GM18526 (cell line): Measurements from ENCODE around the gene VWC2.

Source experiments
- POLR2A ChIP-seq: IDR thresholded peaks from 3 replicates; pipeline ENCODE4 v1.6.1; 2011; ENCODE audit not compliant: insufficient read length; ENCODE audit errors: extremely low read depth

VWC2 gene

DNA sequence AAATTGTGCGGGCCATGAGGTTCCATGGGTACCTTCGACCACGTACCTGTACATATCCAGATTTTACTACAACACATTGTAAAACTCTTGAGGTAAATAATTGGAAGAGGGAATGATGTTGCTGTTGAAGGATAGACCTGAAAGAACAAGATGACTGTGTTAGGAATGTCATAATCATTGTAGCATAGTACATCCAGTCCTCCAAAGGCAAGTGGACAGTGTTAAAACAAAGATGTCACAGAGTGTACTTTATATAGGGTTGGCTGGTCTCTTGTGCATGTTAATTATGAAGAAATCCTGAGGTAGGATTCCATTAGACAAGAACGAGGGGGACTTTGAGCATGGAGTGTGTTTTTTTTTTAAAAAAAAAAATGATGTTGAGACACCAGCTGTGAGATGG lies 30.4 kb downstream of the VWC2 start:
- TF ChIP-seq POLR2A = no peak

DNA sequence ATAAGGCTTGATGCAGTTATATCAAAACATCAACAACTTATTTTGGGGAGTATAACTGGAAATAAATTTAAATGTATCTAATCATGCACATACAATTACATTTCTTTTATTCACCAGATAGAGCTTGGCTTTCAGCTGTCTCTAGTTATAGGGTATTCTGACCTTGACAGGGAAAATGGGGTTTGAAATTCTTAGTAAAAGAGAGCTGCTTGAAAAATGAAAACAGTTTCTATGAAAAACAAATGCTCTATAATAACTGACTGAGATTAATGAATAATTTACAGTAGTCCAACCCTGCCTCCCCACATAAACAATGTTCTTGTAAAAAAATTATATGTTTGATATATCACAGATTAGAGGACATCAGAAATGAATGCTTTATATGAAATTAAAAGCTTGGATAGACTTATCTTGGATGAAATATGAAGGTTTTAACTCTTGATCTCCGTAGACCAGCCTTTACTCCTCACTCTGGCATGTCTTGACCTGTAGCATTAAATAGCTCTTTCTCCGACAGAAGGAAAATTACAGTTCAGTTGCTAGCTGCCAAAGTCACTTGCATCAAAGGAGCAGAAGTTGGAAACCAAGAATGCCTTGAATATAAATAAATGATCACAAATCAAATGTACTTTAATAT lies 32.1 kb downstream of the VWC2 start:
- no peak for TF ChIP-seq POLR2A

DNA sequence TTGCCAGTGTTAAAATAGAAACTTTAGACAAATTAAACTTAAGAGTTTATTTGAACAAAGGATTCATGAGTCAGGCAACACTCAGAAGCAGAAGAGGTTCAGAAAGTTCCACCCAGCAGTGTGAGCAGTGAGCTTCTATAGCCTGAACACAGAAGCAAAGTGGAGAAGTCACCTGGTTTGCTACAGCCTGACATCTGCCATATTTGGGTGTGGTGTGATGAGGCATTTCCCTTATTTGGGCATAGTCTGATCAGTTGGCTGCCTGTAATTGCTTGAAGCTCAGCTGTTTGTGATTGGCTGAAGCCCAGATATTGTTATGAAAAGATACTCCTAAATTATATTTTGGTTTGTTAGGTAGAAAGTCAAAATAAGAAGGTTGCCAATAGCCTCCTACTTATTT lies 39.1 kb downstream of the VWC2 start:
- no peak for TF ChIP-seq POLR2A

DNA sequence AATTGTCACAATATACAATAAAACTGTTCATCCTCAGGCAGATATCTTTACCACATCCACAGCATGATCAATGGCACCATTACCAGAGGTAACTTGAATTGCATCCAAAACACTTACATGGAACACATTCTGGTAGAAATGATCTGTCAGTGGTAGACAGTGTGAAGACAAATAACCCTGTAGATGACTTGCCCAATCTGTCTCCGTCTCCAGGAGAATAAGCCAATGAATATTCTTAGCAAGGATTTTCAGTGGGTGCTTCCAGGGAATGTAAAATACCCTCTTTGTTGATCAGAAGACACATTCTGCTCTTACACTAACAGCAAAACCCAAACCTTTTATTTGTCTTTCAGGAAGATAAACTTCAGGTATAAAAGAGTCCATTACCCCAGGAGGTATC lies 43.8 kb downstream of the VWC2 start:
- no peak for TF ChIP-seq POLR2A

DNA sequence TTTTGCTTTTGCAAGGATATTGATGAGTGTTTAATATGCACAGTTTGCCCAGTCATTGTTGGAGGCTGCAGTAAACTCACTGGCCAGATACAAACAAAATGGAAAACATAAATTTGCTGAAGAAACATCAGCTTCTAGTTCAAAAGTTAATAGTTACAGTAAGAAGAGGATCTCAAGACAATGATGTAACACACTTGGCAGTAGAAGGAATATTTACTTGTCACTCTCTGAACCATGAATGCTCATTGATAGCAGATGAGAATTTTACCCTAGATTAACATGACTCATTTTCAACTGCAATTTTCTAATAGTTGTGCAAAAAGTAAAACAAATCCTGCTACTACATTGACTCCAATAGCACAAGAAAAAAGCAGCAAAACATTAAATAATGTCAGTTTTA lies 47.7 kb downstream of the VWC2 start:
- no peak for TF ChIP-seq POLR2A

DNA sequence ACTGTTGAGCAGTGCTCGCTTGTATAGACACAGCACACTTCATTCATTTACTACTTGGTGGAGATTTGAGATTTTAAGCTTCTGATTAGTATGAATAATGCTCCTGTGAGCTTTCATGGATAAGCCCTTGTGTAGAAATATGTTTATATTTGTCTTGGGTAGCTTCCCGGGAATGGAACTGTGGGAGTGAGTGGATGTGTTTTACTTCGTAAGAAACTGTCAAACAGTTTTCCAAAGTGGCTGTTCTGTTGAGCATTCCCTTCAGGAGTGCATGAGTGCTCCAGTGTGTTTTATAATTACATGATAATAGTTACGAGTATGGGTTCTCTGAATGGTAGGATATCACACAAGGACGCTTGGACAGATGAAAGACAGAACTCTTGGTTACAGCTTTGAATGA lies 49.4 kb downstream of the VWC2 start:
- TF ChIP-seq POLR2A = no peak

DNA sequence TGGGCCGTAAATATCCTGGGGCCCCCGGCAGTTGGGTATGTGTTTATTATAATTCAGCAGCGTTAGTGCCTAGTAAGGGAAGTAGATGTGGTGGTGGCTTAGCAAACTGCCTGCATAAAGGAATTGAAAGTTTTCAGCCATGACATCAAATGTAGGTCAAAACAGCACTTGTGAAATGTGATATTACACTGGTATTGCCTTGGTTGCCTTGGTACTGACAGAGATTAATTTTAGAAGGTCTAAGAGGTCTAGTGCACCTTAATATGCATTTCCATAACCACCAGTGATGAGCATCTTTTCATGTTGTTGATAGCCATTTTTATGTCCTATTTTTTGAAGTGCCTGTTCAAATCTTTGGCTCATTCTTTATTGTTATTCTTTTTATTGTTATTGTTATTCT lies 50.1 kb downstream of the VWC2 start:
- TF ChIP-seq POLR2A = no peak

DNA sequence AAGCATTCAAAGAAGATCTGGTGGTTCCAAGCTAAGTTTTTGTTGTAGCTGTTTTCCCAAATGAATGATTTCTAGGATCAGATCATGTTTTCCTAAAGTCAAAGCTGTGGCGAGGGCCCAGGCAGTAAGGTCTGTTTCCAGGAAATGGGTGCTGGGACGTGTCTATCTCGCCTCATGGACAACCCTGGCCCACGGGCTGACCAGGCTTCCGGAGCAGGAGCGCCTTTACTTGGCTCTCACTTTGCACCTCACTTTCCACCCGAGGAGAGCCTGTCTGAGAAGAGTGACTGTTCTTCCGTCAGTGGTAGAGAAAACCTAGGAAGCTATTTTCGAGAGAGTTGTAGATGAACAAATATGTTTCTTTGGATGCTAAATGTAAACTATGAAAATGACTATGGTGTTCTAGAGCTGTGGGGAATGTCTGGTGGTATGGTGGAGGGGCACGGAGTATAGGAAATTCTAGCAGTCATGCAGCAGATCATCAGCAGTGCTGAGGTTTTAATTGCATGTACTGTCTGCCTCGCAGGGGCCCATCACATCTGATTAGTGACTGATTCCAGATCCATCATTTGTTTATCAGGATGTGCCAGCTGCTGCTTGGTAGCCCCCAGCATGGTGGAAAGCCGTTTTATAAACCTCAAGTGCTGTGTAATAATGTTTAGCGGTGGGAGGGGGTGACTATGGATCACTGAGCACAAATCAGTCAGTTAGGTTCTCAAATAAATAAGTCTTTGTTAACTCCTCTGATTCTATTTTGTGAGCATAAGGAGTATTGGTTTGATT lies 66.6 kb downstream of the VWC2 start:
- no peak for TF ChIP-seq POLR2A

DNA sequence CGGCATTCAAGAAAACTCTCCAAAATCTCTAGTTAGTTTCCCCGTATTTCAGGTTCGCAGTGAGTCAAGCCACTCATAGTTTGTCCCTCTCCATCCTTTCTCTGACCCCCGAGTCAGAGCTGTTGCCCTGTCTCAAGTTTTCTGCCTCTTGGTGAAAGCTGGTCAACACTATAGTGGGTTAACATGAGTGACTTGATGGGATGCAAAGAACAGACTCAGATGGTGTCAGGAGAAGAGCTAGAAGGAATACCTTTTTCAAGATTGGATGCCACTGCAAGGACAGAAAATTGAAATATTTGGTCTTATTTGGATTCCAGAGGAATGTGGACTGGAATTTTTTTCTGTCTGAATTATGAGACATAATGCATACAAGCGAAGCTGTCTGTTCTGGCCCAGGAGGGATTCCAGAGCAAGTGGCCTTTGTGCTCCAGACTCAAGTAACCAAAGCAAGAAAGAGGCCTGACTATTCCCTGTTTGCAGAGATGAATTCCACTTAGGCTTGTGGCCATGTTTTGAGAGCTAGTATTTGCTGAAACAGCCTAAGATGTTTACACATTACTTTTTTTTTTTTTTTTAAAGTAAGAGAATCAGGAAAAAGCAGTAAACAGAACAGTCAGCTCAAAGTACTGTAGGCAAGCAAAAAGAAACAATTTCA lies 67.4 kb downstream of the VWC2 start:
- TF ChIP-seq POLR2A = no peak

DNA sequence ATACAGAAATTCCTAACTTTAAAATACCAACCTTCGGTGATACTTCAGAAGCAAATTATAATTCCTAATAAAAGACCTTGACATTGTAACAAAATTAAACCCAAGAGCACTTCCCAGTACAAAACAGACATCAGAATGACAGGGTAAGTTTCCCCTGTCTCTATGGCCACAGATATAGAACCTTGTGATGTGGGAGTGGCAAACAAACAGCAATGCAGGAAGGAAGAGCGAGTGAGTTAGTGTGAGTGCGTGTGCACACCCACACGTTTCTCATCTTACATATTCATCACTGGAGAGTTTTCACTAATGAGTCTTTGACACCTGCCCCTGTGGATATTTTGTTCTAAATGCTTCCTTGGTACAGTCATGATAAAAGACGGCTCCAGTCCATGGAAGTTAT lies 72.2 kb downstream of the VWC2 start:
- TF ChIP-seq POLR2A = no peak

DNA sequence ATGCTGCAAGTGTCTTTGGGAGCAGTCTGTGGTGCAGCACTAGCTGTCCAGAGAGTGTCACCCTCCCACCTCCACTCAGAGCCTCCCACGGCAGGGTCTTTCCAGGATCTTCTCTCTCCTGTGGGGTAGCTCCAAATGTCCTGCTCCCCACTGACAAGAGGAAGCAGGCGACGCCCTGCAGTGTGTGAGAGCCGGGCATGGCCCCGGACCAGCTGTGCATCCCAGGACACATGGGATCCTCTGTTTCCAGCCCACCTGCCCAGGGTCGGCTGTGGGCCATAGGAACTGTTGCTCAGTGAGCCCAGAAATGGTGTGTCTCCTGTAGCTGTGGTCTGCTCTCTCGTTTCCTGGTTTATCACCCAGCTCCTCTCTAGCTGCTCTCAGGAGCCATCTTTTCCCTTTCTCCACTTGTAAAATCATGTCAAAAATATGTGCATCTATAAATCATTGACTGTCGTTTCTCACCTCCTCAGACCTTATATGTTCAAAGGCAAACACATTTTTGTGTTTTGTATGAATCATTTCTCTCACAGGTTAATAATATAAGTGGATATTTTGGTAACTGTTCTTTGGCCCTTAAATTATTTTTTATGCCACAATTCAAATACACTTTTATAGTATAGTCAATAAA lies 74.9 kb downstream of the VWC2 start:
- TF ChIP-seq POLR2A = no peak

DNA sequence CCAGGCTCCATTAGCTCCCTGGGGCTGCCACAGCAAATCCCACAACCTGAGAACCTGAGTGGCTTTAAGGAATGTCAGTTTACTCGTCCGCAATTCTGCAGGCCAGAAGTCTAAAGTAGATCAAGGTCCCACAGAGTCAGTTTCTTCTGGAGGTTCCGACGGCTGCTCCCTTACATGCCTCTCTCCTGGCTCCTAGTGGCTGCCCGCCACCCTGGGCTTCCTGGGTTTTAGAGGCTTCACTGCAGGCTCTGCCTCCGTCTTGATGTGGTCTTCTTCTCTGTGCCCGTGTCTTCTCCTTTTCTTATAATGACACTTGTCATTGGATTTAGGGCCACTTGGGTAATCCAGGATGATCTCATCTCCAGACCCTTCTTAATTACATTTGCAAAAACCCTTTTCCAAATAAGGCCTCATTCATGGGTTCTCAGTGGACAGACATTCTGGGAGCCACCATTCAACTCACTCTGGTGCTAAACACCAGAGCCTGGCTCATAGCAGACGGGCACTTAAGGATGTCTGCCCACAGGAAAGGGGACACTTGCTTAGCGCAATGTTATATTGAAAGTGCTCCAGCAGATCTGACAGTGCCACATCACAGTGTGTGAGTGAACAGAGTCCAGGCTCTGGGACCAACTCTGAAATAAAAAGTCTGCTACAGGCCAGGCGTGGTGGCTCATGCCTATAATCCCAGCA lies 77.6 kb downstream of the VWC2 start:
- TF ChIP-seq POLR2A = no peak

DNA sequence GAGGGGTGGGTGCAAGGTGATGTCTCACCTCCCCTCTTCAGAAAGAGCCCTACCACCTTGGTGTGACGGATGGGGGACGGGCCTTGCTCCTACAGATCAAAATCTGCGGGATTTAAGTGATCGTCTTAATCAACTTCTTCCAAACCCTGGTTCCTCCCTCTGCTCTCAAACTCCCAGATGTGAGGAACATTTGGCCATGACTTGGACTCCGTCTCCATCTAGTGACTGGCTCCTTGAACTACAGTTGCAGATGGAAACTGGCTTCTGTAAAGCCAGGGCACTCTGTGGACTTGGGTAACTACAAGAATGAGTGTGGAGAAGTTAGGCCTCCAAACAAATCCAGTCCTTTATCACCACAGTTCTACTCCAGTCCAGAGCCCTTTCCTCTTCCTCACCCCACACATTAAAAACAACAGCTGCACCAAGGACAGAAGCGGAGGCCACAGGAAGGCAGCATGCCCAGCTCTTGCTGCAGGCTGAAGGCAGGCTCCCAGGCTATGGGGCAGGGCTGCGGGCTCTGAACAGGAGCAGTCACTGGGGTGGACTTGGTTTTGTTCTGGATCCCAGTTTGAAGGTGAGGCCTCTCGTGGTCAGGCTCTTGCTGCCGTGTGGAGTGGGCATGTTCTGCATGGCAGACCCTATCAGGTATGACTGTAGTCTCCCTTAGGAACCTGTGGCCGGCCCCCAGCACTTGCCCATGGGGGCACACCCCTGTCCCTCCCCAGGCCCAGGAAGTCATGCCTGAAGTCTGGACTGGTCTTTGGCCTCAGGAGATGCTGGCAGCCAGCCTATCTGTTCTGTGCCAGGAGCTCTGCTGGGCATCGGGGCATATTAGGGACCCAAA lies 79.4 kb downstream of the VWC2 start:
- no peak for TF ChIP-seq POLR2A

DNA sequence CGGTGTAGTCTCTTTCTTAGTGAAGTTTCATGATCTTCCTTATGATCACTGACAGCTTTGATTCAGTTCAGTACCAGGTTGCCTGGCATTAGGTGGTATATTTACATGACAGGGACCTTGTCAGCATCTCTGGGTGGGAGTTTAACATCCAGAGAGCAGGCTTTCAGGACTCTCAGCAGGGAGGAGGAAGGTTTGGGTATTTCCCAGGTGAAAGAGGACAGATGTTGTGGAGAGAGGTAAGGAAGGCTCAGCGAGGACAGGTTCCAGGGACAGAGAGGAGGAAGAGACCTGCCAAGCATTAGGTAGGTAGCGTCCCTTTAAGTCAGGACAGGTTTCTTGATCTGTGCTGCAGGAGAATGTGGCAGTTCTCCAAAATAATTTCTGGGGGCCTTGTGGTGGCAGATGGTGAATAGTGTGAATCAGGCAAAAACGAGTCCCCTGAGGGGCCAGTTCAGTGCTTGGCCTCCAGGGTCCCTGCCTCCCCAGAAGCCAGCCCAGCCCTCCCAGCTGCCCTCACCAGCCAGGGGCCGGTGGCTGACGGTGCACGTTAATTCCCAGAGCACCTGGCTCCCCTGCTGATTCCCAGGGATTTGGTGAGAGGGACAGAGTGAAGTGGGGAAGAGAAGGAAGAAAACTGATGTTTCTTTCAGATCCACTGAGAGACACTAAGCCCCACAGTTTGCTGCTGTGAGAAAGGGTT lies 82.0 kb downstream of the VWC2 start:
- TF ChIP-seq POLR2A = no peak
